ENCODE data around the gene HES5.
"Not testable (repeated sequence)": the region's sequence is repeated elsewhere in the genome, so short reads cannot be mapped to it uniquely, and the experiment has no call there.

The HES5 gene

DNA sequence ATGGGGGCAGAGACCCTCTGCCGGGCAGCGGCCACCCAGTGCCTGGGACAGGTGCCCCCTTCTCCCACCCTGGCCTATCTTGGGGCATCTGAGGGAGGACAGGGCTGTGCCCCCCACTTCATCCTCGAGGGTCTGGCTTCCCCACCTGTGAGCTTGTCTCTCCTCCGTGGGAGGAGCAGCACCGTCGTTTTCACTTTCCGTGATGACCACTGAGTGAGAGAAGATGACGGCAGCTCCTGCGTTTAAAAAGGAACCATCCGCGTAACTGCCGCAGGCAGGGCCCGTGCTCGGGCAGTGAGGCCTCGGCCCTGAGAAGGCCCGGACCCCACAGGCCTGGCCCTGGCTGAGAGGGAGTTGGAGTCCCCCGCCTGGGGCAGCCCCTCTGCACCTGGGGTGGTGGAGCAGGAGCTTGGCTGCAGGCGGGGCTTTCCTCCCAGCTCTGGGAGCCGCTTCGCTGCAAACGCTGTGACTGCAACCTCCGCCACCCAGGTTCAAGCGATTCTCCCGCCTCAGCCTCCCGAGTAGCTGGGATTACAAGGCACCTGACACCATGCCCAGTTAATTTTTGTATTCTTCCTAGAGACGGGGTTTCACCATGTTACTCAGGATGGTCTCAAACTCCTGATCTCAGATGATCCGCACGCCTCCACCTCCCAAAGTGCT lies 19.4 kb upstream of the HES5 start:
- FAIRE-seq; DNase-seq (ENCODE audit: extremely low spot score, insufficient read length, low read depth): not testable (repeated sequence)

DNA sequence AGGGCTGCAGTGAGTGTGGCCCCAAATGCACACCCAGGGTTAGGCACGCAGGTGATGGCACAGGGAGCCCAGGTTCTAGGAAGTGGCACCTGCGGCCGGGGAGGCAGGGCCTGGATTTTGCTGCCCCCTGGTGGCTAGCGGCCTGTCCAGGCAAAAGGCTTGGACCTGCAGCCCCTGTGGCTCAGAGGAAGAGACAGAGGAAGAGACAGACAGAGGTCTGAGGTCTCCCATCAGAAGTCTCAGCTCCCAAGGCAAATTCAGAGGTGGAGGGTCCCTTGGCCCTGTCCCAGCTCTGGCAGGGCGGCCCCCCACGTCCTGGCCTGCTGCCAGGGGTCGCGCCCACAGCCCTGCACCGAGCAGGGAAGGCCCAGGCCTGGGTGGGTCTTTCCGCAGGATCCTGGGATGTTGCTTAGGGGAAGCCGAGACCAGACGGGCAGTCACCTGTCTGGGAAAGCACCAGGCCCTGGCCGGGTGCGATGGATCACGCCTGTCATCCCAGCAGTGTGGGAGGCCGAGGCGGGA lies 18.1 kb upstream of the HES5 start:
- FAIRE-seq (no peak), DNase-seq (ENCODE audit: extremely low spot score, insufficient read length, low read depth) (no peak)

DNA sequence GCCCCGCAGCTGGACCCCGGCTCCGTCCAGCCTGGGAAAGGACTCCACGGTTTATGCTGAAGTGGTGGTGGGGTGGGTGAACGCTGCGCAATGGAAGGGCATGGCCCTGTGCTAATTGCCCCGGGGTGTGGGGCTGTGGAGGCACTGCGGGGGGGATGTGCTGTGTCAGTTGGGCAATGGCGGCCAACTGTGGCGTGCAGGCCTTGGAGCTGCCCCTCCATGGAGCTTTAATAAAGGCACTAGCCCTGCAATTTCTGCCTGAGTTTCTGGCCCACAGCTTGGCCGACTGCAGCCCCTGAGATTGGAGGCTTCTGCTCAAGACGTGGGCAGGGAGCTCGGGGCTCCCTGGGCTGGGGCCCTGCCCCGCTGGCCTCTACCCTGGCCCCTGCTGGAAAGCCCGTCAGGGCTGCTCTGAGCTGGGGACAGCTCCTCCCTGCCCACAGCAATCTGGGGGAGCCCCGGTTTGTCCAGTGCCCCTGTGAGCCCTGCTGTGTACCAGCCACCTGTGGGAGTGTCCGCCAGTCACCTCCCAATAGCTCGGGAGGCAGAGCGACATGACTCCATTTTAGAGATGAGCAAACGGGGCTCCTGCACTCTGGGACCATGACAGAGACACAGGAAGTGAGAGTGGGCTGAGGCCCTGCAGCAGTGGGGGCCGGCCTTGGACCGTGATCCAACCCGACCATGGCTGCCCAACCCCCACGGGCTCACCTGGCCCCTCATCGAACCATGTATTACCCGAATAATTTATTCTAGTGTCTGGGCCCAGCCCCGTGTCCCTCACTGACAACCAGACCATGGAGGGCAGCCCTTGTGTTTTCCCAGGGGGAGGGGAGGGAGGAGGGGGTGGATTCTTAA lies 17.4 kb upstream of the HES5 start:
- DNase-seq (ENCODE audit: extremely low spot score, insufficient read length, low read depth) = no peak
- no peak for FAIRE-seq

DNA sequence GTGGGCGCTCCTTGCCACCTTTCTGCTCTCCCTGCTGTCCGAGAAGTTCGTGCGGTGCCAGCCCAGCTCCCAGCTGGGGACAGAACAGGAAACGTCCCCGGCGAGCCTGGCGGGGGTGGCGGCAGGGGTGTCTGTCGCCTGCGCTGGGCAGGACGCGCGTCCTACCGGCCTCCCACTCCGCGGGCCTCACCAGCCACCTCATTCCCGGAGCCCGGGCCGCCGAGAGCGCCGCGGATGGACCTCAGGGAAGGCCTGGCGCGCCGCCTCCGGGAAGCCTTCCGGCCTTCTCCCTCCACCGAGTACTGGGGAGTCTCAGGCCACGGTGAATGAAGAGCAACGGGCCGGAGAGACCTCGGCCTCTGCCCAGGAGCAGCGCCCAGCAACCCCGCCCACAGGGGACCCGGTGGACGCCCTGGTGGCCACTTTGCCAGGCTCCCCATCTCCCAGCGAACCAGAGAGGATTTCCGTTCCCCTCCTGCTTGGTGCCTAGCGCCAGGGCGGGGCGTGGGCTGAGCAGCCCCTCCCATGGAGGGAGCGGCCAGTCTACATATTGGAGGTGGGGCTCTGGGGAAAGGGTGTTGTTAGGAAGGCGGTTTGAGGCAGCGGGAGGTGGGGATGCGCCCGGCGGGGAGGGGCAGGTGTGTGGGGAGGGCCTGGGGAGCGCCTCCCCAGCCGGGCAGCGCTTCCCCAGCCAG lies 16.6 kb upstream of the HES5 start:
- DNase-seq (ENCODE audit: extremely low spot score, insufficient read length, low read depth) (no peak), FAIRE-seq (peak; percentile 92)

DNA sequence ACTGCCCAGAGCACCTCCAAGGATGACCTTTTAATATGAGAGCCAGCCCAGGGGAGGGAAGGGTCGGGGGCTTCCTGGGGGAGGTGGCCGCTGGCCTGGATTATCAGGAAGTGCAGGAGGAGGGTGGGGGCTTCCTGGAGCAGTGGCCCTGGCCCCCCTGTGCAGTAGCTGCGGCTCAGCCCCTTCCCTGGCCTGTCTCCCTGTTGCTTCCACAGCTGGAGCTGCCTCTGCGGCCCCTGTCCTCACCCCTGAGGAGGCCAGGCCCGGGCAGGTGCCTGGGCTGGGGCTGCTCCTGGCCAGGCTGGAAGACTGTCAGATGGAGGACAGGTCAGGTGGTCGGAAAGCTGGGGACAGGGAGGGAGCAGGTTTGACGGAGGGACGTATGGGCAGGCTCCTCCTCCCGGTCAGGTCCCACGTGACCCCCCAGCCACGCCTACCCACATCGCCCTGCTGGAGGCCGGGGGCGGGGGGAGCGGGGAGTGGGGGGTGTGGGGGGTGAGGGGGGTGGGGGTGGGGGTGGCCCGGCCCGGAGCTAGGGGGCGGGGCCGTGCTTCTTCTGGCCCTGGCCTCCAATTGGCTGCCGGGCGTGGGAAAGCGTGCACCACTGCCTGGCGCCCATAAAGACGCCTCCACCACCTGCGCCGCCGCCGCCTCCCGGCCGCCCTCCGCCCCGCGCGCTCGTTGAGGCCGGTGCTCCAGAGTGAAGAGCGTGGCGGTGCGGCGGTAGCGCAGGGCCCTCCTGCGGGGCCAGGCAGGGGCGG lies 15.9 kb upstream of the HES5 start:
- peak; percentile 85 for FAIRE-seq
- DNase-seq (ENCODE audit: extremely low spot score, insufficient read length, low read depth) = peak; percentile 90

DNA sequence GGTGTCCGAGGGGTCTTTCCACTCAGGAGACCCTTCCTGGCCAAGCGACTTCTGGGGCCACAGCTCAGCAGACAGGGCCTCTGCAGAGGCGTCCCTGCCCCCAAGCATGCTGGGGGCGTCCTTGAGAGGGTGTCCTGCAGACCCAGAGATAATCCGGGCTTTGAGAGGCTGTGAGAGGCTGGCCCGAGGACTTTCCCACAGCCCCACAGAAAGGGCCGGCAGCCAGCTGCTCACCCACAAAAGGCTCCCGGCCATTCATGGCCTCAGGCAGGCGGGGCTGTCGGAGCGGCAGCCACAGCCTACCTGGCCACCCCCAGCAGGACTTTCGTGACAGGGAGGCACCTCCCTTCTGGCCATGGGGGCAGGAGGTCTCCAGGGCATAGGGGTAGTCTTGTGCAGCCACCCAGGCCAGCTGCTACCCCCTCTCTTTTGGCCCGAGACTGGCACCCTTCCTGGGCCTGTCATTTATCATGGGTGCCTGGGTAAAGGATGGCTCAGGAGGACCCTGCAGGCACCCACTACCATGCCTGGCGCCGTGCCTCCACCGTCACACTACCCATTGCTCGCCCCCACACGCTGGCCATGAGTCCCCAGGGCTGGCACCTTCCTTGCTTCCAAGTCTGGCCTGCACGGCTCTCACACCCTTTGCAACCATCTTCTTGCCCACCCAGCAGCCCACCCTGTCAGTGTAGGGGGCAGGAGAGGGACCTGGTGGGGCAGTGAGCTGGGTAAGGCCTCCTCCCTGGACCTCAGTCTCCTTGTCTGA lies 15.0 kb upstream of the HES5 start:
- DNase-seq (ENCODE audit: extremely low spot score, insufficient read length, low read depth) (no peak), FAIRE-seq (no peak)

DNA sequence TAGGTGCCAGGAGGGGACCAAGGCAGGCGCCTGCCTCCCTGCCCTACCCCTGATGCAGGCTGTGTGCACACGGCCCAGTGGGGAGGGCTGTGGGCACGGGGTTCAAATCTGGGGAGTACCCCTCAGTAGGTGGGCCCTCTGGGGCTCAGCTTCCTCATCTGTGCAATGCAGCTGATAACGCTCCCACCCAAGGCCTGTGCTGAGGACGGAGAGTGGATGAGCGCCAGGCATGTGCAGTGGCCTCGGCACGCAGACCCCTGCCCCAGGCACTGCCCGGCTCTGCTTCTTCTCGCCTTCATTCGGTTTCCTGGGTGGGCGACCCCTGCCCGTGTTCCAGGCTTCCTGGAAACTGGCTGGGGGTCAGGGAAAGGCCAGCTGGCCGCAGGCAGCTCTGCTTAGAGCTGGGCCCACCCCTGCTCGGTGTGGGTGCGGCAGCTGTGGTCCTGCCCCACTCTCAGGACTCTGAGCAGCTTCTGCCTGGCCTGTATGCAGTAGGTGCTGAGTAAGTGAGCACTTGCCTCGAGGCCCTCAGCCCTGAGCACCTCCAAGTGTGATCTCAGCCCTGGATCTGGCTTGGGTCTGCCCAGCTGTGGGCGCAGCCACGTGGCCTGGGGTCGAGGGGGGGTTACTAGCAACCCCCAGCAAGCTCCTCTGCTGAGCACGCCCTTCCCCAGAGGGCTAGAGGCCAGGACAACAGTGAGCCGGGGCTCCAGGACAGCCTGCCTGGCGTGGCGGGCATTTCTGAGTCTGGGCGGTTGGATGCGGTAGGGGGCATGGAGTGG lies 14.2 kb upstream of the HES5 start:
- FAIRE-seq = no peak

DNA sequence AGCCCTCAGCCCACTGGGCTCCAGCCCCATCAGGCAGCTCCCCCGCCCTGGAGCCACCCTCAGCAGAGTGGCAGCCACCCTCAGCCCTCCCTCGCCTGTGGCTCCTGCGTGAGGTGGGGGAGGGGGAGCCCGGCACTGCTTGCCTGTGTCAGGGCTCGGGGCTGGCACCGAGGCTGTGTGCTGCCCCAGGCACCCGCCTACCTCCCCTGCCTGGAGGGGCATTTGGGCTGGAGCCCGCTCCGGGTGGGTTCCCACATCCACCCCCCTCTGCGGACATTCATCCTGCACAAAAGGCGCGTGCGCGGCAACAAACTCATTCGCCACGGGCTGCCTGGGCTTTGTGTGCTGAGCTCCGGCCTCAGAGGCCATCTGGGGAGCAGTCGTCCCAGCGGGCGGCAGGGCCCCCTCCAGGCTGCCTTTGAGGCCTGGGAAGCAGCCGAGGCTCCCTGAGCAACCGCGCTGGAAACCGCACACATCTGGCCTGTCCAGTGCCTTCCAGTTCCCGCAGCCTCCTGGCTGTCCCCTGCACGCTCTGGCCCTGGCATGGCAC lies 13.6 kb upstream of the HES5 start:
- FAIRE-seq (no peak), DNase-seq (ENCODE audit: extremely low spot score, insufficient read length, low read depth) (no peak)

More for the DNA sequence above, 14.2 kb upstream of the HES5 start:
- no peak for DNase-seq (ENCODE audit: extremely low spot score, insufficient read length, low read depth)

DNA sequence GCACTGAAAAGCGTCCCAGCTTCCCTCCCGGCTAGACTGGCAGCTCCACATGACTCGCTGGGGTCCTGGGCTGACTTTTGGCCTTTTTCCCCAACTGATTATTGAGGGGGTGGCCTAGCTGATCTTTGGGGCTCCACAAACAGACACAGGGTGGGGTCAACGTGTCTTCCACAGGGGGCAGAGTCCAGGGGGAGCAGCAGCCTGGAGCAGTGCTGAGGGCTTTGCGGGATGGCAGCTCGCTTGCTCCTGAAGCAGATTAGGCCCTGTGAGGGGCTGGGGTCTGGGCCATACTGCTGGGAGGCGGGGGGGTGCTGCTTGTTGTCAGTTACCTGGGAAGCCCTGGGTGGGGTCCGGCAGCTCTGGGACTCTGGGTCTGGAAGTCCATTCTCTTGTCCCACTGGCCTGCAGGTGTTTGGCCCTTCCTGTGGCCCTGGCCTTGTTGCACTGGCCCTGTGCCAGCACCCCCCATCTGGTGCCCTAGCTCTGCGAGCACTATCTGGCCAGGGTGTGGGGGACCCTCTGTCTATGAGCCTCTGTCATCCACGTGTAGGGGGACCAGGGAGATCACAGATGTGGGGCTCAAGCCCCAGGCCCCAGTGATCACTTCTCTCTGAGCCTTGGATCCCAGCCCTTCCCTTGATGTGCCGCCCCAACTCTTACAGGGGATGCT lies 12.3 kb upstream of the HES5 start:
- FAIRE-seq (no peak), DNase-seq (ENCODE audit: extremely low spot score, insufficient read length, low read depth) (no peak)

DNA sequence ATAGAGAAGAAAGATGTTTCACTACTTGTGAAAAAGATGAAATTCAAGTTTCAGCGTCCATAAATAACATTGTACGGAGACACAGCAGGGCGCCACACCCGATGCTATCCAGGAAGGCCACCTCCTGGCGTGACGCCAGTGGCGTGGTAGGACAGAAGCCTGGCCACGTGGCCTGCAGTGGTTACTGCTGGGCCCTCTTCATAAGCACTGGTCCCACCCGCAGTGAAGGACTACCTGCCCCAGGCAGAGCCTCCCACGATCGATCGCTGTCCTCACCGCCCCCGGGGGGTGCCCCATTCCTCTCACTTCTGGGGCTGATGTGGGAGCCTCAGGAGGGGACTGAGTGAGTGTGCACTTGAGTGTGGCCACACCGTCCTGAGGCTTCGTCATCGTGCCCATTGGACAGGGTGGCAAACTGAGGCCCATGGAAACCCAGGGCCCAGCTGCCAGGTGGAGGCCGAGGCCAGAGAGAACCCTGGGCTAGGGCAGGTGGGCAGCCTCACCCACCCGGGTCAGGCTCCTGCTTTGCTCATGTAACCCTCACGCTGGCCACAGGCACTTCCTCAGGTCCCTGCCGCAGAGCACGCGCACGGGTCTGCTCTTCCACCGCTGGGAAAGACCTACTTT lies 11.7 kb upstream of the HES5 start:
- no peak for FAIRE-seq

DNA sequence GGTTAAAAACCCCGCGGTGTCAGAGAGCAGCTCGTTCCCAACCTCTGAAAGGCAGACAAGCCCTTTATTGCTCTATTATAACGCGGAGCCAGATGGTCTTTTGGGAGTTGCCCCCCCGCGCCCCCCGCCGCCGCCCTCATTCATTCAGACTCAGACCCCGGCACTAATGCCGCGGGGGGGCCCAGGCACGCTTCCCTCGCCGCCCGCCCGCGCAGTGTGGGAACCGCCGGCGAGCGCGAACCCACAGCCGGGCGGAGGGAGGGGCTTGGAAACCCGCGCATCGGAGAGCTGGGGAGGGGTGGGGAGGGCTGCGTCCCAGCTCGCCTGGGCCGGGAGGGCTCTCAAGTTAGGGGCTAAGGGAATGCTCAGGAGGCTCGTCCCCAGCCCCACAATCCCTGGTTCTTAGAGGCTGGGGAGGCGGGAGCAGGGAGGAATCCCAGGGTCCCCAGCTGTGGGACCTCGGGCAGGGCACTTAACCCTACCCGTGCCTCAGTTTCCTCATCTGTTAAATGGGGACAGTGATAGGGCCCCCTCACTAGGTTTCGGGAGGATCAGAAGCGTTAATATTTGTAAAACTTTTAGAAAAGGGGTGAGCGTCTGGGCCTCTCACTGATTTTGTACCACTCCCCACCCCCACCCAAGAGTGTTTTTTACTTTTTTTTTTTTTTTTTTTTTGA lies 10.9 kb upstream of the HES5 start:
- DNase-seq (ENCODE audit: extremely low spot score, insufficient read length, low read depth) = no peak
- no peak for FAIRE-seq

More for the DNA sequence above, 11.7 kb upstream of the HES5 start:
- no peak for DNase-seq (ENCODE audit: extremely low spot score, insufficient read length, low read depth)

DNA sequence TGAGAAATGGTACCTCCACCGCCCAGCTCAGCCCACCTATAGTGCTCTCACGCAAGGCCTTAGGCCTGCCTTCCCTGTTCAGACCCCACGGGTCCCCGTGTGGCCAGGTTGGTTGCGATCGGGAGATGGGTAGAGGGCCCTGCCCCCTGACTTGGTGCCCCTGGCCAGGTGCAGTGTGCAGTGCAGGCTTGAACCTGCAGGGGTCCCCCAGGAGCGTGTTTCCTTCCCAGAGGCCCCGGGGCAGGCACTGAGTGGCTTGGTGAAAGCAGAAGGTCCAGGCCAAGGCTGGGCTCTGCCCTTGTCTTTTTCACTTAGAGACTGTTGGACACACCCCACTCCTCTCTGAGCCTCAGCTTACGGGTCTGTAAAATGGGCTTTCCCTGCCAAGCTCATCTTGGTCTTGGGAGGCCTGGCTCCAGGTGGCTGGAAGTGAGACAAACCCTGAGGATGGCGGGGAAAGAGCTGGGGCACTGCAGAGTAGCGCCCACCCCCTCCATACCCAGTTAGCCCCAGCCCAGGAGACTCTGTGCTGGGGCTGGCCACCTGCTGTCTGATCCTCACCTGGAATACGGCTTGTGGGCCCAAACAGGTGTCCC lies 9.3 kb upstream of the HES5 start:
- no peak for FAIRE-seq
- DNase-seq (ENCODE audit: extremely low spot score, insufficient read length, low read depth) = no peak

DNA sequence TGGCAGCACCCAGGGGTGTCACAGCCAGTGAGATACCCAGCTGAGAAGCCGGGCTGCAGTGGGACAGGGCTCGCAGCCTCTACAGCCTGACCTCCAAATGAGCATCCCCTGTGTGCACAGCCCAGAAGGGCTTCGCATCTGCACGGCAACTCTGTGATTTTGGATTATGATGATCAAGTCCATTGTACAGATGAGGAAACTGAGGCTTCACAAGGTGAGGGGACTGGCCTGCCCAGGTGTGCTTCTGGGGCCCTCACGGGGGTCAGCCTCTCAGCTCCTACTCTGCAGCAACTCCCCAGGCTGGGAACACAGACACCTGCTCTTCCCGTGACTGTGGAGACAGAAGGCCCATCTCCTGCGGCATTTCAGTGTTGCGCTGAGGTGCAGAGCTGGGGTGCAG lies 8.8 kb upstream of the HES5 start:
- FAIRE-seq = no peak
- DNase-seq (ENCODE audit: extremely low spot score, insufficient read length, low read depth) = no peak

DNA sequence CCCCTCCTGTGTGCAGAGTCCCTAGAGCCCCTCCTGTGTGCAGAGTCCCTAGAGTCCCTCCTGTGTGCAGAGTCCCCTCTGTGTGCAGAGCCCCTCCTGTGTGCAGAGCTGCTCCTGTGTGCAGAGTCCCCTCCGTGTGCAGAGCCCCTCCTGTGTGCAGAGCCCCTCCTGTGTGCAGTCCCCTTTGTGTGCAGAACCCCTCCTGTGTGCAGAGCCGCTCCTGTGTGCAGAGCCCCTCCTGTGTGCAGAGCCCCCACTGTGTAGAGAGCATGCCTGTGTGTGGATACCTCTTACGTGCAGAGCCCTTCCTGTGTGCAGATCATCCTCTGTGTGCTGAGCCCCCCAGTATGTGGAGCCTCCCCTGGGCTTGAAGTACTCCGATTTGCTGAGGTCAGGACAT lies 8.3 kb upstream of the HES5 start:
- FAIRE-seq = no peak
- DNase-seq (ENCODE audit: extremely low spot score, insufficient read length, low read depth) = no peak

DNA sequence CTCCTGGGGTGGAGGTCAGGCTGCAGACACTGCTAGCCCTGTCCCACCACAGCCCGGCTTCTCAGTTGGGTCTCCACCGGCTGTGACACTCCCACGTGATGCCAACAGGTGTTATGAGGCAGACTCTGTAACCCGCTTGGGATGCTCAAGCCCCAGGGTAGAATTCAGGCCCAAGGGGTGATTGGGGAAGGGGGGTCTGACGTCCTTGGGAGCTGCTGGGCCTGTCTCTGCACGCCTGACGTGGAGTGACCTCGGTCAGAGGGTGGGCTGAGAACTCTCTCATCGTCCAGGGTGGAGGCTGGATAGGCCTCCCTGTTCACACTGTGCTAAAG lies 7.7 kb upstream of the HES5 start:
- FAIRE-seq (no peak), DNase-seq (ENCODE audit: extremely low spot score, insufficient read length, low read depth) (no peak)

DNA sequence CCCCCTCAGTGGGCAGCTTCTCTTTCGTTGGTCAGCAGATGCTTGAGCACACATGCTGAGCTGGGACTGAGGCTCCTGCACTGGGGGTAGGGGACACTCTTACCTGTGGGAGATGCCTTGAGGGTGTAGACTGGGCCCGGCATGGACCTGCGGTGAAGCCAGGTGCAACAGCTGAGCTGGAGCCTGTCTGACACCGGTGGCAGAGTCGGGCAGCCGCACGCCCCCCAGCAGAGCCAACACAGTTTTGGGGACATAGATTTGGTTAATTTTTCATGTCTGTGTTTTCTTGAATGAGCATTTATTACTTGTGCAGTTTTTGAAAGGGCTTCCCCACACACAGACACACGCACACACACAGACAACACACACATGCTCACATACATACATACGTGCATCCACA lies 5.9 kb upstream of the HES5 start:
- no peak for DNase-seq (ENCODE audit: extremely low spot score, insufficient read length, low read depth)

DNA sequence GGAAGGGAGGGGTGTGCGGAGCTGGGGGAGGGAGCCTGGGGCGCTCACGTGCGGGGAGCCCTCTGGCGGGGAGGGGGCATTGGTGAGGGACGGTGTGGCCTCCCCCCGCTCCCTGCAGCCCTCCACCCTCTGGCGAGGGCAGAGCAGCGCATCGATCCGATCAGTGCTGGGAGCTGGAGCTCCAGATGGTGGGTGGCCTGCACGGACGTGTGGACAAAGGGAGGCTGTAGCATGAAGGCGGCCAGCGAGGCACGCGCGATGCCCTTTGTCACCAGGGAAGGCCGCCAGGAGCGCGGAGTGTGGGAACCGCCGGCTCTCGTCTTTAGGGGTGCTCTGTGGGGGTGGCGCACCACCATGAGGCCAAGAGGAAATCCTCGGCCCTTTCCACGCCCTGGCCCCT lies 5.4 kb upstream of the HES5 start:
- FAIRE-seq (no peak), DNase-seq (ENCODE audit: extremely low spot score, insufficient read length, low read depth) (no peak)

More for the DNA sequence above, 5.9 kb upstream of the HES5 start:
- no peak for FAIRE-seq
